SK-N-MC (cell line): ENCODE data around the gene VMP1.

Experiments used
- EZH2 ChIP-seq: fragments of 200-600 bp; sonication (generic); IDR thresholded peaks from one replicate; pipeline ENCODE4 v1.6.1; 2017; ENCODE audit warnings: antibody characterized with exemption
- FOXP2 ChIP-seq: optimal IDR thresholded peaks from 2 replicates; pipeline ENCODE3; 2011; ENCODE audit warnings: mild to moderate bottlenecking, moderate library complexity; ENCODE audit not compliant: insufficient read depth; ENCODE audit errors: extremely low read length, control extremely low read depth
- POLR2AphosphoS5 ChIP-seq: IDR thresholded peaks from 2 replicates; pipeline ENCODE4 v1.6.1; 2012; ENCODE audit warnings: mild to moderate bottlenecking, low read depth, low read length, borderline replicate concordance

GRCh38 chr17:59666235-59666634, 41.2 kb upstream of the VMP1 start:
- TF ChIP-seq EZH2 (no peak), POLR2AphosphoS5 (no peak), FOXP2 (no peak)
